Neural crest cell (in vitro differentiated cells): ENCODE measurements around the gene KCNK1. TPM values are rescaled to one million over a fixed set of nuclear protein-coding genes. Genes with fewer than 3 reads are reported as not detected.

Experiments used
- DNase-seq: peaks from one replicate; pipeline ENCODE4 v3.0.0; 2021; ENCODE audit warnings: low read depth, mixed read lengths, low spot score
- H3K27ac Mint-ChIP-seq: one replicate; pipeline ENCODE4 v1.8.0; 2021; ENCODE audit warnings: mild to moderate bottlenecking, mixed read lengths; ENCODE audit not compliant: unreplicated experiment
- H3K27me3 Mint-ChIP-seq: 2 replicates; pipeline ENCODE4 v1.8.0; 2021; ENCODE audit warnings: low read depth, mild to moderate bottlenecking, mixed read lengths
- H3K36me3 Mint-ChIP-seq: 2 replicates; pipeline ENCODE4 v1.8.0; 2021; ENCODE audit warnings: low read depth, mild to moderate bottlenecking, mixed read lengths
- H3K4me1 Mint-ChIP-seq: 2 replicates; pipeline ENCODE4 v1.8.0; 2021; ENCODE audit warnings: mixed read lengths
- H3K4me3 Mint-ChIP-seq: one replicate; pipeline ENCODE4 v1.8.0; 2021; ENCODE audit warnings: mild to moderate bottlenecking, mixed read lengths
- H3K9me3 Mint-ChIP-seq: 2 replicates; pipeline ENCODE4 v1.8.0; 2021; ENCODE audit warnings: mixed read lengths
- CTCF ChIP-seq: fragments of 200-600 bp; sonication (generic); conservative IDR thresholded peaks from 2 replicates; pipeline ENCODE4 v1.5.0; 2021; ENCODE audit warnings: antibody characterized with exemption, mild to moderate bottlenecking
- total RNA-seq: library from RNA; stranded (reverse); gene quantifications from 2 replicates; pipeline ENCODE4 v1.2.1, GENCODE V29; 2021

KCNK1 gene
- total RNA-seq, 1 donor from 2014 or later, result 0.56 TPM

- H3K27me3 Mint-ChIP-seq, result peaks cover 9% of the 10 kb centered on the region
- H3K4me3 Mint-ChIP-seq, result no peak overlapping the region
- no peak for TF ChIP-seq CTCF
- no peaks in the 10 kb centered on the region for H3K9me3 Mint-ChIP-seq
- H3K36me3 Mint-ChIP-seq, result no peaks in the 10 kb centered on the region
- DNase-seq, result no peak
- H3K27ac Mint-ChIP-seq, result no peak overlapping the region
- H3K4me1 Mint-ChIP-seq, result no peaks in the 10 kb centered on the region
Measured at GRCh38 chr1:233651061-233651460, 37.2 kb downstream of the KCNK1 start.

- peaks cover 9% of the 10 kb centered on the region for H3K27me3 Mint-ChIP-seq
- no peaks in the 10 kb centered on the region for H3K36me3 Mint-ChIP-seq
- no peak for DNase-seq
- no peak overlapping the region for H3K27ac Mint-ChIP-seq
- H3K4me3 Mint-ChIP-seq, result no peak overlapping the region
- H3K4me1 Mint-ChIP-seq, result no peaks in the 10 kb centered on the region
- no peaks in the 10 kb centered on the region for H3K9me3 Mint-ChIP-seq
- TF ChIP-seq CTCF, result no peak
Measured at GRCh38 chr1:233651563-233652233, 37.8 kb downstream of the KCNK1 start.

GRCh38 chr1:233652526-233652925 lies 38.6 kb downstream of the KCNK1 start:
- H3K36me3 Mint-ChIP-seq, result no peaks in the 10 kb centered on the region
- H3K4me1 Mint-ChIP-seq, result no peaks in the 10 kb centered on the region
- no peak overlapping the region for H3K4me3 Mint-ChIP-seq
- H3K9me3 Mint-ChIP-seq, result no peaks in the 10 kb centered on the region
- no peak for DNase-seq
- H3K27me3 Mint-ChIP-seq, result peaks cover 9% of the 10 kb centered on the region
- no peak for TF ChIP-seq CTCF
- H3K27ac Mint-ChIP-seq, result no peak overlapping the region

DNA sequence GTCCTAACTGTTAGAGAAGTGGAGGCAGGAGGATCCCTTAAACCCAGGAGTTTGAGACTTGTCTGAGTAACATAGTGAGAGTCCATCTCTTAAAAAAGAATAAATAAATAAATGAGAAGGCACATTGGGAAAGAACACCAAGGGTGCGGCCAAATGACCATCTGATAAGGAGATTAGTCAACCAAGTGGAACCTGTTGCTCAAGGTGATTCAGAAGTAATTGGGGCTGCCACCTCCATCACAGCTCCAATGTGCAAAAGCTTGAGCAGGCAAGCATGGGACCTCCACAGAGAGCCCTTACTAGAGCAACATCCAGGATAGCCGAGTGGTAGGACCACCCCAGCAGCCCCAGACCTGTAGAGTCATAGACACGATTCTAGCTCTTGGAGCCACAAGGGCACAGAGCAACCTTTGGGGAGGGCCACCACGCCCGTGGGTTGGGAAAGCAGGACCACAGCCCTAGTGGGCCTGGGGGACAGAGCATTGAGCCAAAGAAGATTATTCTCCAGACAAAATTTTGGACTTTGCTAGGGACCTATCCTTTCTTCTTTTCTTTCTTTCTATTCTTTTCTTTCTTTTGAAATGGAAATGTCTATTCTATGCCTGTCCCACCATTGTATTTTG lies 40.9 kb downstream of the KCNK1 start:
- Mint-ChIP-seq H3K4me1 (no peaks in the 10 kb centered on the region), H3K36me3 (no peaks in the 10 kb centered on the region), H3K27ac (no peak overlapping the region), H3K9me3 (no peaks in the 10 kb centered on the region), H3K4me3 (no peak overlapping the region), H3K27me3 (peaks cover 9% of the 10 kb centered on the region)
- no peak for TF ChIP-seq CTCF
- DNase-seq, result no peak

DNA sequence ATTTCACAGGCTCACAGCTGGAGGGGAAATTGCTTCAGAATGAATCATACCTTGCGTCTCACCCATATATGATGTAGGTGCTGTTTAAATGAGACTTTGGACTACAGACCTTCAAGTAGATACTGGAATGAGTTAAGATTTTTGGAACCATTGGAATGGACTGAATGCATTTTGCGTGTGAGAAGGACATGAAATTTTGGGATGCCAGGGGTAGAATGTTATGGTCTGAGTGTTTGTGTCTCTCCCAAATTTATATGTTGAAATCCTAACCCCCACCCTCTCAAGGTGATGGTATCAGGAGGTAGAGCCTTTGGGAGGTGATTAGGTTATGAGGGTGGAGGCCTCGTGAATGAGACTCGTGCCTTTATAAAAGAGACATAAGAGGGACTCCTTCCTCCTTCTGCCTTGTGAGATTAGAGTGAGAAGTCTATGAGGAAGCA lies 41.4 kb downstream of the KCNK1 start:
- H3K4me3 Mint-ChIP-seq, result no peak overlapping the region
- no peak for TF ChIP-seq CTCF
- peak overlapping the region; percentile 17 for H3K27ac Mint-ChIP-seq
- H3K9me3 Mint-ChIP-seq, result no peaks in the 10 kb centered on the region
- no peaks in the 10 kb centered on the region for H3K36me3 Mint-ChIP-seq
- no peaks in the 10 kb centered on the region for H3K4me1 Mint-ChIP-seq
- DNase-seq, result no peak
- H3K27me3 Mint-ChIP-seq, result peaks cover 8% of the 10 kb centered on the region
